Measurements from ENCODE around the gene RNF43.

DNA sequence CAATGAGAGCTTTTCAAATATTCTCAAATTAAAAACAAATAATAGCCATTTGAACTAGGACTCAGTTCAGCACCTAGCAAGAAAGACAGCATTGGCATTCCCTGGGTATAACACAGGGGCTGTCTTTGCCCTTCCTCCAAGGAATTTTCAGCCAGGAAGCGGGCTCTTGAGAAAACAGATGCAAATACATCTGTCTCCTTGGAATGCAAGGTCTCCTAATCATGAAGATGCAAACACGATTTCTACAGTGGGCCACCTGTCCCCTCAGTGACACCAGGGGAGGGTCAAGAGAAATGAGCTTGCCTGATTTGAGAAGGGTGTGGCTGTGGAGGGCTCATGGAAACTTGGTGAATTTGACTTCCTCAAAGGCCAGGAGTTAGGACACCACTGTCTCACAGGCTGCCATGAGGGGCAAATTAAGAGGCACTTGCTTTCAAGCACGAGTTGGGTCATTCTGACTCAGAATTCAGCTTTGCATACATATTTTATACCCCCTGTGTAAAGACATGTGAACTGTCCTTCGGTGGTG, 40.8 kb downstream of the RNF43 start:
- TF ChIP-seq, protein P1, sequence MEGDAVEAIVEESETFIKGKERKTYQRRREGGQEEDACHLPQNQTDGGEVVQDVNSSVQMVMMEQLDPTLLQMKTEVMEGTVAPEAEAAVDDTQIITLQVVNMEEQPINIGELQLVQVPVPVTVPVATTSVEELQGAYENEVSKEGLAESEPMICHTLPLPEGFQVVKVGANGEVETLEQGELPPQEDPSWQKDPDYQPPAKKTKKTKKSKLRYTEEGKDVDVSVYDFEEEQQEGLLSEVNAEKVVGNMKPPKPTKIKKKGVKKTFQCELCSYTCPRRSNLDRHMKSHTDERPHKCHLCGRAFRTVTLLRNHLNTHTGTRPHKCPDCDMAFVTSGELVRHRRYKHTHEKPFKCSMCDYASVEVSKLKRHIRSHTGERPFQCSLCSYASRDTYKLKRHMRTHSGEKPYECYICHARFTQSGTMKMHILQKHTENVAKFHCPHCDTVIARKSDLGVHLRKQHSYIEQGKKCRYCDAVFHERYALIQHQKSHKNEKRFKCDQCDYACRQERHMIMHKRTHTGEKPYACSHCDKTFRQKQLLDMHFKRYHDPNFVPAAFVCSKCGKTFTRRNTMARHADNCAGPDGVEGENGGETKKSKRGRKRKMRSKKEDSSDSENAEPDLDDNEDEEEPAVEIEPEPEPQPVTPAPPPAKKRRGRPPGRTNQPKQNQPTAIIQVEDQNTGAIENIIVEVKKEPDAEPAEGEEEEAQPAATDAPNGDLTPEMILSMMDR (IDR thresholded peaks at IDR 0.05) = no peak
- TF ChIP-seq POLR2A (IDR thresholded peaks at IDR 0.05) = no peak

Measured in upper lobe of left lung (tissue), 4 donors.